ENCODE results near the gene TWIST2.

TWIST2 gene

DNA sequence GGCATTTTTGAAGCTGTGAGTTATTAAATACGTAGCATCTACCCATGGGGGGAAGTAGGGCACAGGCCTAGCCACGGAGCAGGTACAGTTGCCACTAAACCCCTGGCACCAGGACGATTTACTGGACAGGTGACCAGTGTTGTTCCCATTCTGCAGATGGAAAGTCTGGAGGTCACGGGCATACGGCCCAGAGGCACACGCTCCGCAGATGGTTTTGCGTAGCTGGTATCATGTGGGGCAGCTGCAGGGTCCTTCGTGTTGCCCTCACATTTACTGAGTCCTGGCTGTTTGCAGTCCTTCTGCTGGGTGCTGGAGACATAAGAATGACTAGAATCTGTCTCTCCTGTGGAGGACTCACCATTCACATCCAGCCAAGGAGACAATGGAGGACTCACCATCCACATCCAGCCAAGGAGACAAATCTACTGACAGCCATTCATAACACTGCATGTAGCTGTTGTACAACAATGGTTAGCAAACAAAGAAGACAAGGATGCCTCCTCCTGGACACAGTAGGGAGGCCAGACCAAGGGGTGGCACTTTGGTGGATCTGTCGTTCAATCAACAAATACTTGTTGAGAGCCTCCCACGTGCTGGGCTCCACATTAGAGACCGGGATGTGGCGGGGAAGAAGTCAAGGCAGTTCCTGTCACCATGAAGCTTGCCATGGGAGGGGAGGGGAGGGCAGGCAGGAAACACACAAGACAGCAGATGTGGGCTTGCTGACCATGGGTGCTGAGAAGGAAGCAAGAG lies 24.9 kb downstream of the TWIST2 start:
- no peak for DNase-seq (ENCODE audit: low spot score)

GRCh38 chr2:238873381-238873801 lies 25.5 kb downstream of the TWIST2 start:
- DNase-seq (ENCODE audit: low spot score) = no peak

- no peak for DNase-seq (ENCODE audit: low spot score)
These were observed 26.0 kb downstream of the TWIST2 start for GRCh38 chr2:238873841-238874240.

- no peak for DNase-seq (ENCODE audit: low spot score)
These were observed 26.6 kb downstream of the TWIST2 start for GRCh38 chr2:238874330-238875050.

DNA sequence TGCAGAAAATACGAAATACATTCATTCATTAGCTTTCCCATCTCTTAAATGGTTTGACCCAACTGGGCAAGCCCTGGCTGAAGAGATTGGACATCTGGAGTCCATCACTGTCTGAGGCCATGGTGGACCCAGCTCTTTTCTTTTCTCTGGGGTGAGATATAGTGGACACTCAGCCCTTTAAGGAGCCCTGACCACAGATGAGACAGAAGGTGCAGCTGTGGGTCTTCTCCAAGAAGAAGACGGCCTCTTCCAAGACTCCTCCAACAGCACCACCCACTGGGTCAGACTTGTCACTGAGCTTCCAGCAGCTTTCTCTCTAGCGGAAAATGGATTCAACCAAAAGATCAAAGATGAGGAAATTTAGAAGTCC lies 27.2 kb downstream of the TWIST2 start:
- no peak for DNase-seq (ENCODE audit: low spot score)

- DNase-seq (ENCODE audit: low spot score) = no peak
These were observed 27.8 kb downstream of the TWIST2 start for GRCh38 chr2:238875471-238876231.

DNA sequence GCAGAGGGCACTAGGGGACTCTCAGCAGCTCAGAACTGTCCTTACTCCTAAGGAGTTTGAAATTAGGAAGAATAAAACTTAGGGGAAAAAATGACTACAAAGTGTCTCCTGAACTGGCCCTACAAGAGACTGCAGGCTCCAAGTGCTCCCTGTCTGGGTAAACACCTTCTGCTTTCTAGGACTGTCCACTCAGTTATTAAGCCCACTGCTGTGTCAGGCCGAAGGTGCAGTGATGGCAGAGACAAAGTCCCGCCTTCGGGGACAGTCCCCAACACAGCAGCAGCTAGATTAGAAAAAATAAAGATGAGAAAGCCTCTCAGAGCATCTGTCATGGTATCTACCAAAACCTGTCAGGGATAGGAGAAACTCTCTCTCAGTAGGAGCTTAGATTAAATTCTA lies 28.3 kb downstream of the TWIST2 start:
- no peak for DNase-seq (ENCODE audit: low spot score)

DNA sequence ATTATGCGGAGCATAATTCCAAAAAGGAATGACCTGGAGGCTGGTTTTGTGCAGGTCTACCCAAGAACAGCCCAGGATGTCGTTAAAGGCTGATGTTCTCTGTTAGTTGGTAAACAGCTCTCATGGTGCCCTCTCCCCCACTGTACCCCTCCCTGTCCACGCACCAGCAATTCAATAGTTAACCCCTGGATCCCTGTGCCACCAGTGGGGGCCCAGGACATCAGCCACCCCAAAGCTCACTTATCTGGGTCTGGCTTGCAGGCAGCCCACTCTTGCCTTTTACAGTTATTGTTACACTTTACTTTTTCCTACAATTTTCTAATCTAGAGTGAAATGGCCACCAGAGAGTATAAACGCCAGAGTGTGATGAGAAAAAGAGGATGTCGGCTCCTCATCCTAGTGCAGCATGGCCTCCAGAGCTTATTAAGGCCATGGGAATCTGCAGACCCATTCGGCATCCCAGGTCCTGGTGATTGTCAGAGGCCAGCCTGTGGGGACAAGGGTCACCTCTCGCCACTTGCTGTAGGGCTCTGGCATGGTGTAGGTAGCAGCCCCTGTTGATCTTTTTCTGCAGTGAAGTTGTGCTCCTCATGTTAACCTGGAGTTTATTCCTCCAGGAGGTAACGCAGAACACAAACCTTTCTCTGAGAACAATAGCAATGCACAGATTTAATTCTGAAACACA lies 30.3 kb downstream of the TWIST2 start:
- no peak for DNase-seq (ENCODE audit: low spot score)

DNA sequence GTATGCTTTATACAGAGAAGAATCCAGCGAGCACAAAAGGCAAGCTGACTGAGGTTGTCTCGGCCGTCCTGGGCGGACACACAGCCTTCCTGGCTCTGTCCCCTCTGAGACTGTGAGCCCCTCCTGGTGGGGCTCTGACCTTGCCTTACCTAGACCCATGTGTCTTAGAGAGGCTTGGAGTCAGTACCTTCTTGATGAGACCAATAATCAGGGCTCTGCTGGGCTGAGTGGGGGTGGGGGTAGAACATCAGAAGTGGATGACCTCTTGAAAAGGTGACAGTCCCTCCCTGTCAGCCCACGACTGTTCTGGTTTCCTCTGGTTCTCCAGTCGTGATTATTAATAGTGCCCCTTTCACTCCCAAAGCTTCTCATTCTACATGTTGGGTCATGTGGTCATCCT lies 31.2 kb downstream of the TWIST2 start:
- no peak for DNase-seq (ENCODE audit: low spot score)

DNA sequence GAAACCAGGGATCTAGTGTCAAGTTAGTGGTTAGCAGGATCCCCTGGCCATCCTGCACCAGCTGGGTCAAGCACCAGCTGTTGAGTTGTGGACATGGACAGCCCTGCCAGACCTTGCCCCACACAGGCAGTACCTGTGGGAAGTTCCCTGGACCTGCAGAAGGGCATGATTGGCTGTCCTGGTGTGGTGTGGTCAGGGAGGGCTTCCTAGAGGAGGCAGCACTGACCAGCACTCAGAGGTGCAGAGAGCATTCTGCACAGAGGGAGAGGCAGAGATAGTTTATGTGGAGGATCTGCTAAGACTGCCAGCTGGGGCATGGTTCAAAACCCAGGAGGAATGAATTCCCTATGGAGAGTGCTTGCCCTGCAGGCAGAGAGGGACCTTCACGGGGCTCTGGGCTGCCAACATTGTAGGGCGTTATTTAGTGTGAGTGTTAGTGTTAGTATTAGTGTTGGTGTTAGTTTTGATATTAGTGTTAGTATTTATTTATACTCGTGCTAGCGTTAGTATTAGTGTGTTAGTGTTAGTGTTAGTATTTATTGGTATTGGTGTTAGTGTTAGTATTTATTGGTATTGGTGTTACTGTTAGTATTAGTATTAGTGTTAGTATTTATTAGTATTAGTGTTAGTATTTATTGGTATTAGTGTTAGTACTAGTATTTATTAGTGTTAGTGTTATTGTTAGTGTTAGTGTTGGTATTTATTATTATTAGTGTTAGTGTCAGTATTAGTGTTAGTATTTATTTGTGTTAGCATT lies 31.9 kb downstream of the TWIST2 start:
- no peak for DNase-seq (ENCODE audit: low spot score)

DNA sequence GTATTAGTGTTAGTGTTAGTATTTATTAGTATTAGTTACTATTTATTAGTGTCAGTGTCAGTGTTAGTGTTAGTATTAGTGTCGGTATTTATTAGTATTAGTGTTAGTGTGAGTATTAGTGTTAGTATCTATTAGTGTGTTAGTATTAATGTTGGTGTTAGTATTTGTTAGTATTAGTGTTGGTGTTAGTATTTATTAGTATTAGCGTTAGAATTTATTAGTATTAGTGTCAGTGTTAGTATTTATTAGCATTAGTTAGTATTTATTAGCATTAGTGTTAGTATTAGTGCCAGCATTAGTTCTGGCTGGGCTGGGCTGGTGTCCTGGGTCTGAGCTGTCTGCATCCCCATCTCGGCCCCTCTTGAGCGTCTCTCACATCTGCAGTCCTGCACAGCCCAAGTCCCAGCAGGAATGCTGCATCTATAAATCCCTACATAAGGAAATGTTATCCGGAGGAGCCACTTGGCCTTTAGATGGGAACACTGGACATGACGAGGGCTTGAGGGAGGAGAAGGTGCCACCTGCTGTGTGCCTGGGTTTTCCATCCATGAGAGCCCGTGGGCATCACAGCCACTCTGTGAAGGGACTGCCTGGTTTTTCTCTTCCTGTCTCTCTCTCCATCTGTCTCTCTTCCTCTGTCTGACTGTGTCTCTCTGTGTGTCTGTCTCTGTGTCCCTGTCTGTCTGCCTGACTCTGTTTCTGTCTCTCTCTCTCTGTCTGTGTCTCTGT lies 33.6 kb downstream of the TWIST2 start:
- no peak for DNase-seq (ENCODE audit: low spot score)

- no peak for DNase-seq (ENCODE audit: low spot score)
These were observed 34.3 kb downstream of the TWIST2 start for GRCh38 chr2:238882082-238882755.

DNA sequence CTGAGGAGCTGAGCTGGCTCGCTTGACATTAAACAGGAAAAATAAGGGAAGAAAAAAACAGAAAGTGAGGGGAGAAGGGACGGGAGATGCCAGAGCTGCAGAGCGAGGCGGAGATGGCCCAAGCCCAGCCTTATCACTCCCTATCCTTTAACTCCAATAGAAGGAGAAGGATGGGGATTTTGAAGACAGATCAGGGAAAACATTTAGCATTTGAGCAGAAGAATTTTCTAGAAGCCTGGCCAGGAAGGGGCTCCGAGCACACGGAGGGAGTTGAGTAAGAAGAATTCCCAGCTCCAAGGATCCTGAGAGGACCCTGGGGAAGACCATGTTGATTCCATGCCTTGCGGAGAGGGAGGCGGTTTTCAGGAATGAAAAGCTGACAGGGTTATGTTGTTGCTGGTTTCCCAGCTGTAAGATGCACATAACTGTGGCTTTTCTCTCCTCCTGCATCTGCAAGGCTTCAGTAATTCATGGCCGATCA lies 35.6 kb downstream of the TWIST2 start:
- peak; percentile 61 for DNase-seq (ENCODE audit: low spot score)

- DNase-seq (ENCODE audit: low spot score) = no peak
These were observed 36.4 kb downstream of the TWIST2 start for GRCh38 chr2:238884122-238884811.

DNA sequence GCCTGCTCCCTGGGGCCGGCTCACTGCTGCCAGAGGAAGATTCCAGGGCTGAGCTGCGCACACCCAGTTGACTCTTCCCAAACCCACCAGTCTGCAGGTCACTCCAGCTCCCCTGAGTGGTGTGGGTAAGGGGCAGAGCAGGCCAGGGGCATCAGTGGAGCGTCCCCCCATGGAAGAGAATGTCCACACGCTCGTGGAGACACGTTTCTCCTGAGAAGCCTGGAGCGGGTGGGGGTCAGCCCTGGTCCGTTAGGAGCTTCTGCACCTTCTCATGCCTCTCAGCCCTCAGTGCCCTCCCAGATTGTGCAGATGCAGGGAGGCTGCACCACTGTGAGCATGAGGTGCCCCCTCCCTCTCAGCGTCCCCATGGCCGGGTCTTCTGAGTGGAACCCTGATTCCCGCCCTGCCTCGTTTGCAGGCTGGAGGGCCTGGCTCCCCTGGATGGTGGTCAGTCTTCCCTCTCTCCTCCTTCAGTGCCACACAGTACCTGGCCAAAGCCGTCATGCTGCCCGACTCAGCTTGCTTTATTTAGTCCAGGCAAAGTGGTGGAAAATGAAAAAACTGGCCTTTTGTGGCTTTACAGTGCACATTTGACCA lies 37.0 kb downstream of the TWIST2 start:
- DNase-seq (ENCODE audit: low spot score) = no peak

GRCh38 chr2:238886453-238887094 lies 38.7 kb downstream of the TWIST2 start:
- no peak for DNase-seq (ENCODE audit: low spot score)

GRCh38 chr2:238887616-238888015 lies 39.7 kb downstream of the TWIST2 start:
- no peak for DNase-seq (ENCODE audit: low spot score)

DNA sequence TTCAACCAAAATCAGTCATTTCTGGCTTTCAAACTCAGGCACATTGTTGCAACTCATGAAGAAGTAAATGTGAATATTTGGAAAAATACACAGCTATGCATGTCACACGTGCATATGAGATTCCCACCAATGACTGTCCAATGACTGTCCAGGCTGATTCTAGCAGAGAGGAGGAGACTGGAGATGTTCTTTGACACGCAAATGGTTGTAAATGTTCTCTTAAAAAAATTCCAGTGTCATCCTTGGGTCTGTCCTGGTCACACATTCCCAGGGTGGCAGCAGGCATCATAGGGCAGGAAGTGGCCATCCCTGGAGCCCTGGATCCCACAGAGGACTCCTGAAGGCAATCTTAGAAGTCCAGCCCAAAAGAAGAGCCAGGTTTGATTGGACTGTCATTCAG lies 40.9 kb downstream of the TWIST2 start:
- no peak for DNase-seq (ENCODE audit: low spot score)

DNA sequence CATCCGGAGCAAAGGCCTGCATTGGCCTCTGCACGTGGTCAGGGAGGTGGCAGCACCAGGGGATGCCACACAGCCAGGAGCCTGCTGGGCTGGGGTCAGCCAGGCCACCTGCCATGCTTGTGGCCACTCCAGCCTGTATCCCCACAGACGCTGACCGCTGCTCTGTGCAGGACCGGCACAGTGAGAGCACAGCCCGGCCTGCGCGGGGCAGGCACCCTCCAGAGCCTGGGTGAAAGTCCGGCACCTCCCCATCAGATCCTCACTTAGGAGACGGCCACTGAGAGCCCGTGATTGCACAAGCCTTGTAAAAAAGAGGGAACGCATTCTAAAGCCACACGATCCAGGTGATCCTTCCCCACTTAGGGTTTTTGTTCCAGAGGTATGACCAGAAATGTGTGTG lies 42.2 kb downstream of the TWIST2 start:
- DNase-seq (ENCODE audit: low spot score) = no peak

Data from AG08395 (cell line).